Vagina (tissue), 2 donors: Measurements from ENCODE around the gene CNTNAP4.

Experiments used
- CTCF ChIP-seq, 3 experiments: fragments of 450-650 bp in 2 of 3; fragments of 200-600 bp in 1 of 3; sonication (generic) in 1 of 3; IDR thresholded peaks; one replicate each; pipeline ENCODE4 v1.5.1; 2017 to 2019; ENCODE audit warnings: antibody characterized with exemption in 3 of 3, mild to moderate bottlenecking in 2 of 3, moderate library complexity in 2 of 3
- POLR2A ChIP-seq, 2 donors: fragments of 450-650 bp; IDR thresholded peaks; one replicate each; pipeline ENCODE4 v1.6.1; 2017; ENCODE audit warnings: antibody characterized with exemption in 2 of 2, mild to moderate bottlenecking in 2 of 2, moderate library complexity in 2 of 2

- TF ChIP-seq CTCF (IDR thresholded peaks at IDR 0.05) (no peak), POLR2A (IDR thresholded peaks at IDR 0.05) (no peak)
These were observed 200.9 kb downstream of the CNTNAP4 start for GRCh38 chr16:76478105-76478504.
